OCI-LY3 (cell line): ENCODE results near the gene CTSE.

Experiments
- EZH2phosphoT487 ChIP-seq: fragments of 200-600 bp; shearing (Covaris generic); IDR thresholded peaks from 2 replicates; pipeline ENCODE4 v1.6.1; 2018; ENCODE audit warnings: antibody characterized with exemption, mixed run types, low read depth
- TF ChIP-seq, protein P1 (sequence below): fragments of 200-600, 300-600 bp; sonication (generic); IDR thresholded peaks from 2 replicates; pipeline ENCODE4 v1.5.1; 2014; ENCODE audit warnings: antibody characterized with exemption, low read length, low read depth

DNA sequence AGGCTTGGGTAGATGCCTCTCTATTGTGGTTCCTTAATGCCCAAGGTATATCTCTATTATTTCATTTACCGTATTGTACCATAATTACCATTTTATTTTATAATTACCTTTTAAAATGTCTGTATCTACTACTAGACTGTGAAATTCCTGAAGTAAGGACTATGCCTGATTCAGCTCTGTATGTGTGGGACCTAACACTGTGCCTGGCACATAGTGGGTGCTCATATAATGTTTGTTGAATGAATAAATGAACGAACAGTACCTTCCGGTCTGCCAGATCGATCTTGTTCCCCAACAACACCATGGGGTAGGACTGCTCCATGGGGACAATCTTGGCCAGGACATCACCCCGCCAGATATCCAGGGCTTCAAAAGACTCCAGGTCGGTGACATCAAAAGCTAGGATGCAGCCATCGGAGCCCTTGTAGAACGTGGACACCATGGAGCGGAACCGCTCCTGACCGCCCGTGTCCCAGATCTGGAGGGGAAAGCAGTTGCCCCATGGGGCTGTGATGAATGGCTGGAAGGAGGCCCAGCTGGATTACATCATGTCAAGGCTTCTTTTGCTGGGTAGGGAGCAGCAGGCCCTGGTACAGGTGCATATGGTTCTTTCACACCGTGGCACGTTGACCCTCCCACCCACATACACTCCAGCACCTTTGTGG is 31.3 kb downstream of the CTSE start:
- TF ChIP-seq, protein P1, sequence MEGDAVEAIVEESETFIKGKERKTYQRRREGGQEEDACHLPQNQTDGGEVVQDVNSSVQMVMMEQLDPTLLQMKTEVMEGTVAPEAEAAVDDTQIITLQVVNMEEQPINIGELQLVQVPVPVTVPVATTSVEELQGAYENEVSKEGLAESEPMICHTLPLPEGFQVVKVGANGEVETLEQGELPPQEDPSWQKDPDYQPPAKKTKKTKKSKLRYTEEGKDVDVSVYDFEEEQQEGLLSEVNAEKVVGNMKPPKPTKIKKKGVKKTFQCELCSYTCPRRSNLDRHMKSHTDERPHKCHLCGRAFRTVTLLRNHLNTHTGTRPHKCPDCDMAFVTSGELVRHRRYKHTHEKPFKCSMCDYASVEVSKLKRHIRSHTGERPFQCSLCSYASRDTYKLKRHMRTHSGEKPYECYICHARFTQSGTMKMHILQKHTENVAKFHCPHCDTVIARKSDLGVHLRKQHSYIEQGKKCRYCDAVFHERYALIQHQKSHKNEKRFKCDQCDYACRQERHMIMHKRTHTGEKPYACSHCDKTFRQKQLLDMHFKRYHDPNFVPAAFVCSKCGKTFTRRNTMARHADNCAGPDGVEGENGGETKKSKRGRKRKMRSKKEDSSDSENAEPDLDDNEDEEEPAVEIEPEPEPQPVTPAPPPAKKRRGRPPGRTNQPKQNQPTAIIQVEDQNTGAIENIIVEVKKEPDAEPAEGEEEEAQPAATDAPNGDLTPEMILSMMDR, result no peak
- no peak for TF ChIP-seq EZH2phosphoT487
